GM23338 (cell line): ENCODE results near the gene ASTN1. TPM values are rescaled to one million over a fixed set of nuclear protein-coding genes. Genes with fewer than 3 reads are reported as not detected.

Source experiments
- ATAC-seq: fragments of 200-7000 bp; cut with Tn5 transposase; 3 replicates; pipeline ENCODE4 v1.9.1; 2020
- DNase-seq: peaks from one replicate; pipeline ENCODE4 v3.0.0-alpha.2; 2015; ENCODE audit warnings: low spot score
- H2AFZ ChIP-seq: fragments of 200-600 bp; sonication (generic); 2 replicates; pipeline ENCODE4 v1.8.0; 2016; ENCODE audit warnings: antibody characterized with exemption, mild to moderate bottlenecking, moderate library complexity
- H3F3A ChIP-seq: fragments of 200-600 bp; sonication (generic); replicated peaks from 2 replicates; pipeline ENCODE4 v1.8.0; 2017; ENCODE audit warnings: antibody characterized with exemption, mixed run types, low read depth
- H3K27ac ChIP-seq: fragments of 200-600 bp; sonication (generic); 2 replicates; pipeline ENCODE4 v1.6.1; 2016; ENCODE audit warnings: low read depth
- H3K27me3 ChIP-seq: fragments of 200-600 bp; sonication (generic); 2 replicates; pipeline ENCODE4 v1.8.0; 2016; ENCODE audit warnings: mild to moderate bottlenecking, mixed run types, moderate library complexity; ENCODE audit not compliant: insufficient read depth
- H3K36me3 ChIP-seq: fragments of 200-600 bp; sonication (generic); 2 replicates; pipeline ENCODE4 v1.8.0; 2016; ENCODE audit warnings: mild to moderate bottlenecking; ENCODE audit not compliant: insufficient read depth
- H3K4me1 ChIP-seq: fragments of 200-600 bp; sonication (generic); 2 replicates; pipeline ENCODE4 v1.8.0; 2016; ENCODE audit warnings: mild to moderate bottlenecking, moderate library complexity; ENCODE audit not compliant: insufficient read depth
- H3K4me2 ChIP-seq: fragments of 200-600 bp; sonication (generic); 2 replicates; pipeline ENCODE4 v1.7.1; 2017; ENCODE audit warnings: mixed run types
- H3K4me3 ChIP-seq: fragments of 200-600 bp; sonication (generic); 2 replicates; pipeline ENCODE4 v1.6.1; 2016; ENCODE audit warnings: mixed run types
- H3K79me2 ChIP-seq: fragments of 200-600 bp; sonication (generic); replicated peaks from 2 replicates; pipeline ENCODE4 v1.8.0; 2017; ENCODE audit warnings: mild to moderate bottlenecking; ENCODE audit not compliant: insufficient read depth
- H3K9me2 ChIP-seq: fragments of 200-600 bp; sonication (generic); 2 replicates; pipeline ENCODE4 v1.8.0; 2017; ENCODE audit not compliant: insufficient read depth
- H4K20me1 ChIP-seq: fragments of 200-600 bp; sonication (generic); replicated peaks from 2 replicates; pipeline ENCODE4 v1.8.0; 2017; ENCODE audit warnings: mild to moderate bottlenecking; ENCODE audit not compliant: insufficient read depth
- H3K27ac Mint-ChIP-seq: 2 replicates; pipeline ENCODE4 v1.8.0; 2020; ENCODE audit warnings: inconsistent platforms, mild to moderate bottlenecking, moderate library complexity, mixed read lengths
- H3K27me3 Mint-ChIP-seq: 3 replicates; pipeline ENCODE4 v1.8.0; 2022; ENCODE audit warnings: low read depth, mild to moderate bottlenecking, moderate library complexity, mixed read lengths, inconsistent platforms; ENCODE audit not compliant: insufficient read depth, poor library complexity
- H3K36me3 Mint-ChIP-seq: 3 replicates; pipeline ENCODE4 v1.8.0; 2021; ENCODE audit warnings: low read depth, mild to moderate bottlenecking, inconsistent platforms, moderate library complexity, mixed read lengths
- H3K4me1 Mint-ChIP-seq: 3 replicates; pipeline ENCODE4 v1.8.0; 2020; ENCODE audit warnings: mild to moderate bottlenecking, inconsistent platforms, mixed read lengths
- H3K4me3 Mint-ChIP-seq: 3 replicates; pipeline ENCODE4 v1.8.0; 2021; ENCODE audit warnings: moderate library complexity, mild to moderate bottlenecking, inconsistent platforms, mixed read lengths
- H3K9me3 Mint-ChIP-seq: 3 replicates; pipeline ENCODE4 v1.8.0; 2020; ENCODE audit warnings: moderate library complexity, mild to moderate bottlenecking, inconsistent platforms, mixed read lengths
- CREB1 ChIP-seq: fragments of 250-450 bp; sonication (Bioruptor Pico); IDR thresholded peaks from 2 replicates; pipeline ENCODE4 v1.5.0; 2020; ENCODE audit warnings: low read depth, mild to moderate bottlenecking, moderate library complexity
- EZH2 ChIP-seq: fragments of 200-600 bp; sonication (generic); IDR thresholded peaks from one replicate; pipeline ENCODE4 v1.8.0; 2017; ENCODE audit warnings: antibody characterized with exemption, mild to moderate bottlenecking, low read depth; ENCODE audit not compliant: unreplicated experiment
- EZH2phosphoT487 ChIP-seq: fragments of 200-600 bp; sonication (generic); IDR thresholded peaks from one replicate; pipeline ENCODE4 v1.8.1; 2018; ENCODE audit warnings: antibody characterized with exemption; ENCODE audit not compliant: unreplicated experiment
- JUNB ChIP-seq: IDR thresholded peaks from one replicate; pipeline ENCODE4 v1.6.1; 2016; ENCODE audit warnings: antibody characterized with exemption; ENCODE audit not compliant: unreplicated experiment
- NANOG ChIP-seq: IDR thresholded peaks from 2 replicates; pipeline ENCODE4 v1.6.1; 2016; ENCODE audit warnings: antibody characterized with exemption, borderline replicate concordance
- POLR2AphosphoS5 ChIP-seq: IDR thresholded peaks from 2 replicates; pipeline ENCODE4 v1.6.1; 2016; ENCODE audit warnings: antibody characterized with exemption, low read depth
- STAT1 ChIP-seq: IDR thresholded peaks from one replicate; pipeline ENCODE4 v1.6.1; 2016; ENCODE audit warnings: antibody characterized with exemption; ENCODE audit not compliant: unreplicated experiment
- ZNF114 ChIP-seq: fragments of 250-450 bp; sonication (Bioruptor Pico); IDR thresholded peaks from 2 replicates; pipeline ENCODE4 v1.5.0; 2020; ENCODE audit warnings: mild to moderate bottlenecking, moderate library complexity
- ZNF331 ChIP-seq: fragments of 250-450 bp; sonication (Bioruptor Pico); IDR thresholded peaks from 2 replicates; pipeline ENCODE4 v1.5.0; 2020; ENCODE audit warnings: low read depth, mild to moderate bottlenecking, moderate library complexity
- polyA plus RNA-seq: library from polyadenylated mRNA; unstranded; fragments of >200 nt; fragmentation: Nextera tagmentation; extraction: Ambion mirVana; gene quantifications from 2 replicates; pipeline ENCODE4 v1.2.1, GENCODE V29; 2016
- total RNA-seq: library from RNA; depleted of rRNA; stranded (reverse); fragments of >200 nt; shearing (Covaris generic); gene quantifications from 2 replicates; pipeline ENCODE4 v1.2.3, GENCODE V29; 2014
- TF ChIP-seq, protein P1 (sequence below): IDR thresholded peaks from one replicate; pipeline ENCODE4 v1.6.1; 2018; ENCODE audit warnings: antibody characterized with exemption; ENCODE audit not compliant: unreplicated experiment
- TF ChIP-seq, protein P2 (sequence below): IDR thresholded peaks from 2 replicates; pipeline ENCODE4 v1.6.1; 2016; ENCODE audit warnings: antibody characterized with exemption
- TF ChIP-seq, protein P3 (sequence below): fragments of 250-450 bp; sonication (Bioruptor Pico); IDR thresholded peaks from 2 replicates; pipeline ENCODE4 v1.5.0; 2020; ENCODE audit warnings: mild to moderate bottlenecking, moderate library complexity
- TF ChIP-seq, protein P4 (sequence below), 2 experiments: fragments of 200-600 bp in 1 of 2; sonication (generic) in 1 of 2; conservative IDR thresholded peaks; 2 replicates each; pipeline versions ENCODE4 v1.5.1 to v1.6.1; 2016 to 2017; ENCODE audit warnings: antibody characterized with exemption in 2 of 2, low read depth in 2 of 2, mild to moderate bottlenecking in 2 of 2, moderate library complexity in 1 of 2

The ASTN1 gene
- total and polyA plus RNA-seq, 2 experiments from 2014 or later, result 2.0 to 5.2 TPM

DNA sequence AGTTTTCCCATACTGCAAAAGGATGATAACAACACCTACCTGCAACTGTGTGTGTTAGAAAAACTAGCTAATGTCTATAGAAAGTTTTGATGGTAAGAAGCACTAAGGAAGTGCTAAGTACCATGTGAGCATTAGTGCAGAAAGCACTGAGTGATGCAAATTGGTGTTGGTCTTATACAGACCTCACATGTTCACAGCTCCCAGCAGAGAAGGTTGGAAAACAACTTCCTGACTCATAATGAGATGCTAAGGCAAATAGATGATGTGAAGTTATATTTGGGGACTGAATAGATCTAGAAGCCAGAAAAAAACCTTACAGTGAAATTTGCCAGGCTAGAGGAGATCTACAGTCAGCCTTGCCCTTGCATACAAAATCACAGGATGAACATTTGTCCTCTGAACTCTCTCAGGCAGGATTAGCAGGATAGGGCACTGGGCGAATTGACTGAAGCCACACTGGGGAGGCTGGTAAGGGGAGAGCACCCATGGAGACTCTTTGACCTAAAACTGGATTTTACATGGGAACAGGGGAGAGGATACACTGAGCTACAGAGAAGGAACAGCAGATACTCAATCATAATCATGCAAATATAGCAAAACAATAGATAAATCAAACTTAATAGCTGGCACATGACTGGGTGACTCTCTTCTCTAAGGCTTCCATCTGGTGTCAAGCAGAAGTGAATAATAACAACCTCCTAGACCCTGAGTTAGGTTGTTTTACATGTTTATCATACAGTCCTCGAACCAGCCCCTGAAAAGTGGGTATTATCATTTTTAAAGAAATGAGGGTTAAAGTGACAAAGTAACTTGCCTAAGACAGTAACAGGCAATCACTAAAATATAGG, 61.3 kb downstream of the ASTN1 start:
- no peak for TF ChIP-seq NANOG
- no peak for TF ChIP-seq POLR2AphosphoS5
- TF ChIP-seq ZNF114 (CRISPR knock-in tag), result no peak
- TF ChIP-seq JUNB, result no peak
- TF ChIP-seq, protein P1, sequence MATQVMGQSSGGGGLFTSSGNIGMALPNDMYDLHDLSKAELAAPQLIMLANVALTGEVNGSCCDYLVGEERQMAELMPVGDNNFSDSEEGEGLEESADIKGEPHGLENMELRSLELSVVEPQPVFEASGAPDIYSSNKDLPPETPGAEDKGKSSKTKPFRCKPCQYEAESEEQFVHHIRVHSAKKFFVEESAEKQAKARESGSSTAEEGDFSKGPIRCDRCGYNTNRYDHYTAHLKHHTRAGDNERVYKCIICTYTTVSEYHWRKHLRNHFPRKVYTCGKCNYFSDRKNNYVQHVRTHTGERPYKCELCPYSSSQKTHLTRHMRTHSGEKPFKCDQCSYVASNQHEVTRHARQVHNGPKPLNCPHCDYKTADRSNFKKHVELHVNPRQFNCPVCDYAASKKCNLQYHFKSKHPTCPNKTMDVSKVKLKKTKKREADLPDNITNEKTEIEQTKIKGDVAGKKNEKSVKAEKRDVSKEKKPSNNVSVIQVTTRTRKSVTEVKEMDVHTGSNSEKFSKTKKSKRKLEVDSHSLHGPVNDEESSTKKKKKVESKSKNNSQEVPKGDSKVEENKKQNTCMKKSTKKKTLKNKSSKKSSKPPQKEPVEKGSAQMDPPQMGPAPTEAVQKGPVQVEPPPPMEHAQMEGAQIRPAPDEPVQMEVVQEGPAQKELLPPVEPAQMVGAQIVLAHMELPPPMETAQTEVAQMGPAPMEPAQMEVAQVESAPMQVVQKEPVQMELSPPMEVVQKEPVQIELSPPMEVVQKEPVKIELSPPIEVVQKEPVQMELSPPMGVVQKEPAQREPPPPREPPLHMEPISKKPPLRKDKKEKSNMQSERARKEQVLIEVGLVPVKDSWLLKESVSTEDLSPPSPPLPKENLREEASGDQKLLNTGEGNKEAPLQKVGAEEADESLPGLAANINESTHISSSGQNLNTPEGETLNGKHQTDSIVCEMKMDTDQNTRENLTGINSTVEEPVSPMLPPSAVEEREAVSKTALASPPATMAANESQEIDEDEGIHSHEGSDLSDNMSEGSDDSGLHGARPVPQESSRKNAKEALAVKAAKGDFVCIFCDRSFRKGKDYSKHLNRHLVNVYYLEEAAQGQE, result no peak
- TF ChIP-seq EZH2, result no peak
- TF ChIP-seq EZH2phosphoT487, result no peak
- TF ChIP-seq STAT1, result no peak
- TF ChIP-seq, protein P2, sequence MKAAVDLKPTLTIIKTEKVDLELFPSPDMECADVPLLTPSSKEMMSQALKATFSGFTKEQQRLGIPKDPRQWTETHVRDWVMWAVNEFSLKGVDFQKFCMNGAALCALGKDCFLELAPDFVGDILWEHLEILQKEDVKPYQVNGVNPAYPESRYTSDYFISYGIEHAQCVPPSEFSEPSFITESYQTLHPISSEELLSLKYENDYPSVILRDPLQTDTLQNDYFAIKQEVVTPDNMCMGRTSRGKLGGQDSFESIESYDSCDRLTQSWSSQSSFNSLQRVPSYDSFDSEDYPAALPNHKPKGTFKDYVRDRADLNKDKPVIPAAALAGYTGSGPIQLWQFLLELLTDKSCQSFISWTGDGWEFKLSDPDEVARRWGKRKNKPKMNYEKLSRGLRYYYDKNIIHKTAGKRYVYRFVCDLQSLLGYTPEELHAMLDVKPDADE, result no peak
- TF ChIP-seq ZNF331, result no peak
- no peak for TF ChIP-seq CREB1 (CRISPR knock-in tag)
- TF ChIP-seq, protein P3, sequence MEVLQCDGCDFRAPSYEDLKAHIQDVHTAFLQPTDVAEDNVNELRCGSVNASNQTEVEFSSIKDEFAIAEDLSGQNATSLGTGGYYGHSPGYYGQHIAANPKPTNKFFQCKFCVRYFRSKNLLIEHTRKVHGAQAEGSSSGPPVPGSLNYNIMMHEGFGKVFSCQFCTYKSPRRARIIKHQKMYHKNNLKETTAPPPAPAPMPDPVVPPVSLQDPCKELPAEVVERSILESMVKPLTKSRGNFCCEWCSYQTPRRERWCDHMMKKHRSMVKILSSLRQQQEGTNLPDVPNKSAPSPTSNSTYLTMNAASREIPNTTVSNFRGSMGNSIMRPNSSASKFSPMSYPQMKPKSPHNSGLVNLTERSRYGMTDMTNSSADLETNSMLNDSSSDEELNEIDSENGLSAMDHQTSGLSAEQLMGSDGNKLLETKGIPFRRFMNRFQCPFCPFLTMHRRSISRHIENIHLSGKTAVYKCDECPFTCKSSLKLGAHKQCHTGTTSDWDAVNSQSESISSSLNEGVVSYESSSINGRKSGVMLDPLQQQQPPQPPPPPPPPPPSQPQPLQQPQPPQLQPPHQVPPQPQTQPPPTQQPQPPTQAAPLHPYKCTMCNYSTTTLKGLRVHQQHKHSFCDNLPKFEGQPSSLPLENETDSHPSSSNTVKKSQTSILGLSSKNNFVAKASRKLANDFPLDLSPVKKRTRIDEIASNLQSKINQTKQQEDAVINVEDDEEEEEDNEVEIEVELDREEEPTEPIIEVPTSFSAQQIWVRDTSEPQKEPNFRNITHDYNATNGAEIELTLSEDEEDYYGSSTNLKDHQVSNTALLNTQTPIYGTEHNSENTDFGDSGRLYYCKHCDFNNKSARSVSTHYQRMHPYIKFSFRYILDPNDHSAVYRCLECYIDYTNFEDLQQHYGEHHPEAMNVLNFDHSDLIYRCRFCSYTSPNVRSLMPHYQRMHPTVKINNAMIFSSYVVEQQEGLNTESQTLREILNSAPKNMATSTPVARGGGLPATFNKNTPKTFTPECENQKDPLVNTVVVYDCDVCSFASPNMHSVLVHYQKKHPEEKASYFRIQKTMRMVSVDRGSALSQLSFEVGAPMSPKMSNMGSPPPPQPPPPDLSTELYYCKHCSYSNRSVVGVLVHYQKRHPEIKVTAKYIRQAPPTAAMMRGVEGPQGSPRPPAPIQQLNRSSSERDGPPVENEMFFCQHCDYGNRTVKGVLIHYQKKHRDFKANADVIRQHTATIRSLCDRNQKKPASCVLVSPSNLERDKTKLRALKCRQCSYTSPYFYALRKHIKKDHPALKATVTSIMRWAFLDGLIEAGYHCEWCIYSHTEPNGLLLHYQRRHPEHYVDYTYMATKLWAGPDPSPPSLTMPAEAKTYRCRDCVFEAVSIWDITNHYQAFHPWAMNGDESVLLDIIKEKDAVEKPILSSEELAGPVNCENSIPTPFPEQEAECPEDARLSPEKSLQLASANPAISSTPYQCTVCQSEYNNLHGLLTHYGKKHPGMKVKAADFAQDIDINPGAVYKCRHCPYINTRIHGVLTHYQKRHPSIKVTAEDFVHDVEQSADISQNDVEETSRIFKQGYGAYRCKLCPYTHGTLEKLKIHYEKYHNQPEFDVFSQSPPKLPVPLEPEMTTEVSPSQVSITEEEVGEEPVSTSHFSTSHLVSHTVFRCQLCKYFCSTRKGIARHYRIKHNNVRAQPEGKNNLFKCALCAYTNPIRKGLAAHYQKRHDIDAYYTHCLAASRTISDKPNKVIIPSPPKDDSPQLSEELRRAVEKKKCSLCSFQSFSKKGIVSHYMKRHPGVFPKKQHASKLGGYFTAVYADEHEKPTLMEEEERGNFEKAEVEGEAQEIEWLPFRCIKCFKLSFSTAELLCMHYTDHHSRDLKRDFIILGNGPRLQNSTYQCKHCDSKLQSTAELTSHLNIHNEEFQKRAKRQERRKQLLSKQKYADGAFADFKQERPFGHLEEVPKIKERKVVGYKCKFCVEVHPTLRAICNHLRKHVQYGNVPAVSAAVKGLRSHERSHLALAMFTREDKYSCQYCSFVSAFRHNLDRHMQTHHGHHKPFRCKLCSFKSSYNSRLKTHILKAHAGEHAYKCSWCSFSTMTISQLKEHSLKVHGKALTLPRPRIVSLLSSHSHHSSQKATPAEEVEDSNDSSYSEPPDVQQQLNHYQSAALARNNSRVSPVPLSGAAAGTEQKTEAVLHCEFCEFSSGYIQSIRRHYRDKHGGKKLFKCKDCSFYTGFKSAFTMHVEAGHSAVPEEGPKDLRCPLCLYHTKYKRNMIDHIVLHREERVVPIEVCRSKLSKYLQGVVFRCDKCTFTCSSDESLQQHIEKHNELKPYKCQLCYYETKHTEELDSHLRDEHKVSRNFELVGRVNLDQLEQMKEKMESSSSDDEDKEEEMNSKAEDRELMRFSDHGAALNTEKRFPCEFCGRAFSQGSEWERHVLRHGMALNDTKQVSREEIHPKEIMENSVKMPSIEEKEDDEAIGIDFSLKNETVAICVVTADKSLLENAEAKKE, result no peak
- TF ChIP-seq, protein P4, sequence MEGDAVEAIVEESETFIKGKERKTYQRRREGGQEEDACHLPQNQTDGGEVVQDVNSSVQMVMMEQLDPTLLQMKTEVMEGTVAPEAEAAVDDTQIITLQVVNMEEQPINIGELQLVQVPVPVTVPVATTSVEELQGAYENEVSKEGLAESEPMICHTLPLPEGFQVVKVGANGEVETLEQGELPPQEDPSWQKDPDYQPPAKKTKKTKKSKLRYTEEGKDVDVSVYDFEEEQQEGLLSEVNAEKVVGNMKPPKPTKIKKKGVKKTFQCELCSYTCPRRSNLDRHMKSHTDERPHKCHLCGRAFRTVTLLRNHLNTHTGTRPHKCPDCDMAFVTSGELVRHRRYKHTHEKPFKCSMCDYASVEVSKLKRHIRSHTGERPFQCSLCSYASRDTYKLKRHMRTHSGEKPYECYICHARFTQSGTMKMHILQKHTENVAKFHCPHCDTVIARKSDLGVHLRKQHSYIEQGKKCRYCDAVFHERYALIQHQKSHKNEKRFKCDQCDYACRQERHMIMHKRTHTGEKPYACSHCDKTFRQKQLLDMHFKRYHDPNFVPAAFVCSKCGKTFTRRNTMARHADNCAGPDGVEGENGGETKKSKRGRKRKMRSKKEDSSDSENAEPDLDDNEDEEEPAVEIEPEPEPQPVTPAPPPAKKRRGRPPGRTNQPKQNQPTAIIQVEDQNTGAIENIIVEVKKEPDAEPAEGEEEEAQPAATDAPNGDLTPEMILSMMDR (conservative IDR thresholded peaks at IDR 0.05; ENCODE audit: low read depth in 2 of 2), result no peak
- ATAC-seq (no peak), DNase-seq (no peak)
- no peaks in the 10 kb centered on the region for H3F3A ChIP-seq
- H3K36me3 ChIP-seq, result no peaks in the 10 kb centered on the region
- Mint-ChIP-seq H3K36me3 (no peaks in the 10 kb centered on the region), H3K9me3 (no peaks in the 10 kb centered on the region), H3K4me1 (peaks cover 3% of the 10 kb centered on the region; the same call in 2 of the 3 replicates), H3K4me3 (no peak overlapping the region), H3K27me3 (no peaks in the 10 kb centered on the region), H3K27ac (no peak overlapping the region)
- no peak overlapping the region for H3K27ac ChIP-seq
- H3K9me2 ChIP-seq, result no peaks in the 10 kb centered on the region
- H3K4me3 ChIP-seq, result no peak overlapping the region
- no peak overlapping the region for H2AFZ ChIP-seq
- no peaks in the 10 kb centered on the region for H4K20me1 ChIP-seq
- H3K27me3 ChIP-seq, result no peaks in the 10 kb centered on the region
- no peak overlapping the region for H3K4me2 ChIP-seq
- H3K4me1 ChIP-seq, result no peaks in the 10 kb centered on the region
- no peaks in the 10 kb centered on the region for H3K79me2 ChIP-seq
